GM12875 (cell line): ENCODE results near the gene RAB3IP.

ENCODE experiments used
- H3K4me3 ChIP-seq: one replicate; pipeline ENCODE4 v1.5.1; 2011; ENCODE audit warnings: low read depth, low read length, control low read depth
- CTCF ChIP-seq: IDR thresholded peaks from 2 replicates; pipeline ENCODE4 v1.5.1; 2011; ENCODE audit warnings: low read depth, mild to moderate bottlenecking, control low read depth, inconsistent platforms, low read length, moderate library complexity, borderline replicate concordance; ENCODE audit not compliant: insufficient read depth

Gene RAB3IP

GRCh38 chr12:69822201-69822860 is 83.7 kb downstream of the RAB3IP start:
- no peak overlapping the region for H3K4me3 ChIP-seq
- no peak for TF ChIP-seq CTCF

- TF ChIP-seq CTCF, result no peak
- H3K4me3 ChIP-seq, result no peak overlapping the region
Measured at GRCh38 chr12:69824028-69824427, 85.4 kb downstream of the RAB3IP start.

GRCh38 chr12:69824966-69825560 is 86.4 kb downstream of the RAB3IP start, which contains the start of gene MYRFL:
MYRFL (plus strand) TSS chr12:69825227; CDS start chr12:69825518, 291 bp downstream.
- no peak for TF ChIP-seq CTCF
- no peak within 1 kb of the TSS for H3K4me3 ChIP-seq

- H3K4me3 ChIP-seq, result no peak overlapping the region
- TF ChIP-seq CTCF, result no peak
Measured at GRCh38 chr12:69828897-69829296, 90.2 kb downstream of the RAB3IP start.

- no peak overlapping the region for H3K4me3 ChIP-seq
- TF ChIP-seq CTCF, result no peak
Measured at GRCh38 chr12:69833696-69834095, 95.0 kb downstream of the RAB3IP start.

- no peak for TF ChIP-seq CTCF
- no peak overlapping the region for H3K4me3 ChIP-seq
Measured at GRCh38 chr12:69834147-69834546, 95.5 kb downstream of the RAB3IP start.

- no peak overlapping the region for H3K4me3 ChIP-seq
- TF ChIP-seq CTCF, result no peak
Measured at GRCh38 chr12:69834576-69834975, 95.9 kb downstream of the RAB3IP start.
